ENCODE measurements around the gene IMPACT.

Gene IMPACT

DNA sequence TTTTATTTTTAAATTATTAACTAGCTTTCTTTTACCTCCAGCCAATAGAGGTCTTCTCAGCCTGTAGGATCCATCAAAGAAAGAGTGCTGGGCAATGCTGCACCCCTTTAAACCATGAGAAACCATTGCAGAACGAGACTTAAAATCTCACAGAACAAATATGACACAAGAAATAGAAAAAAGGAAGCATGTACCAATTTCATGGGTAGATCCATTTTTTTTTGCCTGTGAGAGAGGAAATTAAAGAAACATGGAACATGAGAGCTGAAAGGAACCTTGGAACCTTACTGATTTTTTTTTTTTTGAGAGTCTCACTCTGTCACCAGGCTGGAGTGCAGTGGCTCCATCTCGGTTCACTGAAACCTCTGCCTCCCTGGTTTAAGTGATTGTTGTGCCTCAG, 47.9 kb downstream of the IMPACT start:
- Histone ChIP-seq H3K4me1 (ENCODE audit: insufficient read depth, insufficient read length) (peaks cover 2% of the 10 kb centered on the region), H3K9ac (ENCODE audit: insufficient read length, low read depth) (no peak overlapping the region), H3K4me3 (ENCODE audit: insufficient read length, low read depth) (no peak overlapping the region), H3K9me3 (ENCODE audit: insufficient read depth, low read length) (no peaks in the 10 kb centered on the region), H3K27me3 (ENCODE audit: insufficient read depth, insufficient read length) (no peaks in the 10 kb centered on the region), H3K36me3 (ENCODE audit: insufficient read depth, insufficient read length, low read length) (no peaks in the 10 kb centered on the region)
- no peak for TF ChIP-seq ZNF274 (IDR thresholded peaks at IDR 0.05; ENCODE audit: low read depth, low read length)
- no peak for TF ChIP-seq SUZ12 (IDR thresholded peaks at IDR 0.05; ENCODE audit: extremely low read depth, insufficient read depth, insufficient read length)
- no peak for TF ChIP-seq YY1 (IDR thresholded peaks at IDR 0.05; ENCODE audit: insufficient read depth, insufficient read length)
- DNase-seq (ENCODE audit: low read depth, low spot score), result no peak

- Histone ChIP-seq H3K9me3 (ENCODE audit: insufficient read depth, low read length) (no peaks in the 10 kb centered on the region), H3K4me1 (ENCODE audit: insufficient read depth, insufficient read length) (peaks cover 2% of the 10 kb centered on the region), H3K36me3 (ENCODE audit: insufficient read depth, insufficient read length, low read length) (no peaks in the 10 kb centered on the region), H3K4me3 (ENCODE audit: insufficient read length, low read depth) (no peak overlapping the region), H3K9ac (ENCODE audit: insufficient read length, low read depth) (no peak overlapping the region), H3K27me3 (ENCODE audit: insufficient read depth, insufficient read length) (no peaks in the 10 kb centered on the region)
- no peak for DNase-seq (ENCODE audit: low read depth, low spot score)
- TF ChIP-seq YY1 (IDR thresholded peaks at IDR 0.05; ENCODE audit: insufficient read depth, insufficient read length), result no peak
- TF ChIP-seq ZNF274 (IDR thresholded peaks at IDR 0.05; ENCODE audit: low read depth, low read length), result no peak
- TF ChIP-seq SUZ12 (IDR thresholded peaks at IDR 0.05; ENCODE audit: extremely low read depth, insufficient read depth, insufficient read length), result no peak
Measured at GRCh38 chr18:24475926-24476589, 49.6 kb downstream of the IMPACT start.

- TF ChIP-seq ZNF274 (IDR thresholded peaks at IDR 0.05; ENCODE audit: low read depth, low read length) (no peak), SUZ12 (IDR thresholded peaks at IDR 0.05; ENCODE audit: extremely low read depth, insufficient read depth, insufficient read length) (no peak), YY1 (IDR thresholded peaks at IDR 0.05; ENCODE audit: insufficient read depth, insufficient read length) (no peak)
- Histone ChIP-seq H3K4me3 (ENCODE audit: insufficient read length, low read depth) (no peak overlapping the region), H3K9ac (ENCODE audit: insufficient read length, low read depth) (no peak overlapping the region), H3K4me1 (ENCODE audit: insufficient read depth, insufficient read length) (no peaks in the 10 kb centered on the region), H3K36me3 (ENCODE audit: insufficient read depth, insufficient read length, low read length) (no peaks in the 10 kb centered on the region), H3K27me3 (ENCODE audit: insufficient read depth, insufficient read length) (no peaks in the 10 kb centered on the region), H3K9me3 (ENCODE audit: insufficient read depth, low read length) (no peaks in the 10 kb centered on the region)
- DNase-seq (ENCODE audit: low read depth, low spot score), result no peak
Measured at GRCh38 chr18:24479371-24479770, 52.9 kb downstream of the IMPACT start.

- Histone ChIP-seq H3K27me3 (ENCODE audit: insufficient read depth, insufficient read length) (no peaks in the 10 kb centered on the region), H3K9me3 (ENCODE audit: insufficient read depth, low read length) (no peaks in the 10 kb centered on the region), H3K4me1 (ENCODE audit: insufficient read depth, insufficient read length) (no peaks in the 10 kb centered on the region), H3K4me3 (ENCODE audit: insufficient read length, low read depth) (no peak overlapping the region), H3K9ac (ENCODE audit: insufficient read length, low read depth) (no peak overlapping the region), H3K36me3 (ENCODE audit: insufficient read depth, insufficient read length, low read length) (no peaks in the 10 kb centered on the region)
- no peak for DNase-seq (ENCODE audit: low read depth, low spot score)
- TF ChIP-seq YY1 (IDR thresholded peaks at IDR 0.05; ENCODE audit: insufficient read depth, insufficient read length), result no peak
- no peak for TF ChIP-seq SUZ12 (IDR thresholded peaks at IDR 0.05; ENCODE audit: extremely low read depth, insufficient read depth, insufficient read length)
- TF ChIP-seq ZNF274 (IDR thresholded peaks at IDR 0.05; ENCODE audit: low read depth, low read length), result no peak
Measured at GRCh38 chr18:24482821-24483220, 56.4 kb downstream of the IMPACT start.

DNA sequence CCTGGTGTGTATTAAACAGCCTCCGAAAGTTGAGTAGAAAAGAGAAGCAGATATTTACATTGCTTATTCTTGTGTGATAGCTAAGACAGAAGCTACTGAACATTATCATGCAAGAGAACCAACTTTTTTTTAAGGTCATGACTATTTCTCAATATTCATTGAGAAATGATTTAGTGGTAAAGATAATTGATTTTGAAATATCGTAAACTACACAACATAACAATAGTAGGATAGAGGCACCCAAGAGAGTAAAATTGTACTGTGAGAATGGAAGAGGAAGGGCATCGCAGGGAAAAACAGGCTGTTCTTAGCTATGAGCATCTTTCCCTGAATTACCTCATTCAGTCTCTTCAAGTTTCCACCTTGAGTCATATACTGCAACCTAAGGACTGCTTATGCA, 59.2 kb downstream of the IMPACT start:
- Histone ChIP-seq H3K27me3 (ENCODE audit: insufficient read depth, insufficient read length) (no peaks in the 10 kb centered on the region), H3K4me1 (ENCODE audit: insufficient read depth, insufficient read length) (no peaks in the 10 kb centered on the region), H3K4me3 (ENCODE audit: insufficient read length, low read depth) (no peak overlapping the region), H3K9ac (ENCODE audit: insufficient read length, low read depth) (no peak overlapping the region), H3K9me3 (ENCODE audit: insufficient read depth, low read length) (no peaks in the 10 kb centered on the region), H3K36me3 (ENCODE audit: insufficient read depth, insufficient read length, low read length) (no peaks in the 10 kb centered on the region)
- TF ChIP-seq SUZ12 (IDR thresholded peaks at IDR 0.05; ENCODE audit: extremely low read depth, insufficient read depth, insufficient read length) (no peak), ZNF274 (IDR thresholded peaks at IDR 0.05; ENCODE audit: low read depth, low read length) (no peak), YY1 (IDR thresholded peaks at IDR 0.05; ENCODE audit: insufficient read depth, insufficient read length) (no peak)
- DNase-seq (ENCODE audit: low read depth, low spot score), result no peak

DNA sequence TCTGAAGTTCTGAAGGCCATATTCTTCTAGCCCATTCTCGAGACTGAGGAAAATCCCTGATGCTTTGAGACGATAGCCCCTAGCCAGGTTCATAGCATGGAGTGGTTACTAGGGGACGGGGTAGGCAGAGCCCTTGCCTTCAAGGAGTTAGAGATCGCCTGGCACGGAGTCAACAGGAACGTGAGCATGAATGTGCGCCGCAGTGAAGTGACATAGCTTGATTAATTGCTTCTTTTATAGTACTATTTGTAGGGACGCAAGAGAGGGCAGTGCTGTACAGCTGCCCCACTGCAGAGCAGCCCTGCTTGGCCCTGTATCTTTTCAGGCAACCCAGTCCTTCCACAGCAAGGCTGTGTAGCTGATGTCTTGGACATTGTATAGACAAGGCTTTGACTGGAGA, 60.2 kb downstream of the IMPACT start:
- Histone ChIP-seq H3K27me3 (ENCODE audit: insufficient read depth, insufficient read length) (no peaks in the 10 kb centered on the region), H3K9ac (ENCODE audit: insufficient read length, low read depth) (no peak overlapping the region), H3K36me3 (ENCODE audit: insufficient read depth, insufficient read length, low read length) (no peaks in the 10 kb centered on the region), H3K9me3 (ENCODE audit: insufficient read depth, low read length) (no peaks in the 10 kb centered on the region), H3K4me3 (ENCODE audit: insufficient read length, low read depth) (no peak overlapping the region), H3K4me1 (ENCODE audit: insufficient read depth, insufficient read length) (no peaks in the 10 kb centered on the region)
- no peak for DNase-seq (ENCODE audit: low read depth, low spot score)
- TF ChIP-seq YY1 (IDR thresholded peaks at IDR 0.05; ENCODE audit: insufficient read depth, insufficient read length) (no peak), ZNF274 (IDR thresholded peaks at IDR 0.05; ENCODE audit: low read depth, low read length) (no peak), SUZ12 (IDR thresholded peaks at IDR 0.05; ENCODE audit: extremely low read depth, insufficient read depth, insufficient read length) (no peak)

- H3K9me3 ChIP-seq (ENCODE audit: insufficient read depth, low read length), result no peaks in the 10 kb centered on the region
- H3K4me1 ChIP-seq (ENCODE audit: insufficient read depth, insufficient read length), result no peaks in the 10 kb centered on the region
- peak; percentile 1 for DNase-seq (ENCODE audit: low read depth, low spot score)
- no peak overlapping the region for H3K4me3 ChIP-seq (ENCODE audit: insufficient read length, low read depth)
- H3K9ac ChIP-seq (ENCODE audit: insufficient read length, low read depth), result no peak overlapping the region
- no peaks in the 10 kb centered on the region for H3K36me3 ChIP-seq (ENCODE audit: insufficient read depth, insufficient read length, low read length)
- TF ChIP-seq YY1 (IDR thresholded peaks at IDR 0.05; ENCODE audit: insufficient read depth, insufficient read length) (no peak), ZNF274 (IDR thresholded peaks at IDR 0.05; ENCODE audit: low read depth, low read length) (no peak), SUZ12 (IDR thresholded peaks at IDR 0.05; ENCODE audit: extremely low read depth, insufficient read depth, insufficient read length) (no peak)
- H3K27me3 ChIP-seq (ENCODE audit: insufficient read depth, insufficient read length), result no peaks in the 10 kb centered on the region
Measured at GRCh38 chr18:24488824-24489493, 62.5 kb downstream of the IMPACT start.
